Measurements from ENCODE around the gene SUGCT.
A peak's percentile ranks its signal among the peaks of the same experiment; 100 is the strongest.

The SUGCT gene

GRCh38 chr7:40316176-40316575, 181.4 kb downstream of the SUGCT start:
- no peak for DNase-seq (ENCODE audit: extremely low read depth, low read depth)
- no peak for TF ChIP-seq CTCF (IDR thresholded peaks at IDR 0.05; ENCODE audit: low read depth, low read length, missing control alignments)
- H3K4me3 ChIP-seq (replicated peaks; ENCODE audit: low read depth, low read length): no peak overlapping the region

GRCh38 chr7:40324914-40325313, 190.1 kb downstream of the SUGCT start:
- DNase-seq (ENCODE audit: extremely low read depth, low read depth): no peak

GRCh38 chr7:40327113-40327512, 192.3 kb downstream of the SUGCT start:
- no peak for TF ChIP-seq CTCF (IDR thresholded peaks at IDR 0.05; ENCODE audit: low read depth, low read length, missing control alignments)
- DNase-seq (ENCODE audit: extremely low read depth, low read depth): no peak
- H3K4me3 ChIP-seq (replicated peaks; ENCODE audit: low read depth, low read length): no peak overlapping the region

More at GRCh38 chr7:40324914-40325313, 190.1 kb downstream of the SUGCT start:
- no peak overlapping the region for H3K4me3 ChIP-seq (replicated peaks; ENCODE audit: low read depth, low read length)
- no peak for TF ChIP-seq CTCF (IDR thresholded peaks at IDR 0.05; ENCODE audit: low read depth, low read length, missing control alignments)

GRCh38 chr7:40327873-40328272, 193.1 kb downstream of the SUGCT start:
- H3K4me3 ChIP-seq (replicated peaks; ENCODE audit: low read depth, low read length): no peak overlapping the region
- no peak for TF ChIP-seq CTCF (IDR thresholded peaks at IDR 0.05; ENCODE audit: low read depth, low read length, missing control alignments)
- no peak for DNase-seq (ENCODE audit: extremely low read depth, low read depth)

- no peak overlapping the region for H3K4me3 ChIP-seq (replicated peaks; ENCODE audit: low read depth, low read length)
- peak; percentile 43 for TF ChIP-seq CTCF (IDR thresholded peaks at IDR 0.05; ENCODE audit: low read depth, low read length, missing control alignments)
- DNase-seq (ENCODE audit: extremely low read depth, low read depth): peak; percentile 40
Measured at GRCh38 chr7:40329601-40330153, 194.9 kb downstream of the SUGCT start.

- H3K4me3 ChIP-seq (replicated peaks; ENCODE audit: low read depth, low read length): no peak overlapping the region
- TF ChIP-seq CTCF (IDR thresholded peaks at IDR 0.05; ENCODE audit: low read depth, low read length, missing control alignments): no peak
- no peak for DNase-seq (ENCODE audit: extremely low read depth, low read depth)
Measured at GRCh38 chr7:40330408-40330807, 195.6 kb downstream of the SUGCT start.

- no peak for DNase-seq (ENCODE audit: extremely low read depth, low read depth)
- no peak overlapping the region for H3K4me3 ChIP-seq (replicated peaks; ENCODE audit: low read depth, low read length)
- TF ChIP-seq CTCF (IDR thresholded peaks at IDR 0.05; ENCODE audit: low read depth, low read length, missing control alignments): no peak
Measured at GRCh38 chr7:40331915-40332314, 197.1 kb downstream of the SUGCT start.
